Stomach (tissue), 4 donors: ENCODE results near the gene KIDINS220.

Experiments used
- CTCF ChIP-seq, 7 experiments: fragments of 450-650 bp in 4 of 7; fragments of 200-600 bp in 3 of 7; sonication (generic) in 3 of 7; IDR thresholded peaks; one replicate each; pipeline ENCODE4 v1.5.1; 2016 to 2019; ENCODE audit warnings: antibody characterized with exemption in 7 of 7, control low read depth in 2 of 7, mild to moderate bottlenecking in 1 of 7
- EP300 ChIP-seq: sonication (generic); formaldehyde crosslinking; IDR thresholded peaks from one replicate; pipeline ENCODE4 v1.6.1; 2017; ENCODE audit warnings: antibody characterized with exemption
- POLR2A ChIP-seq, 4 donors: fragments of 450-650 bp; IDR thresholded peaks; one replicate each; pipeline ENCODE4 v1.6.1; 2016; ENCODE audit warnings: antibody characterized with exemption in 4 of 4, control low read depth in 2 of 4, mild to moderate bottlenecking in 1 of 4, moderate library complexity in 1 of 4

DNA sequence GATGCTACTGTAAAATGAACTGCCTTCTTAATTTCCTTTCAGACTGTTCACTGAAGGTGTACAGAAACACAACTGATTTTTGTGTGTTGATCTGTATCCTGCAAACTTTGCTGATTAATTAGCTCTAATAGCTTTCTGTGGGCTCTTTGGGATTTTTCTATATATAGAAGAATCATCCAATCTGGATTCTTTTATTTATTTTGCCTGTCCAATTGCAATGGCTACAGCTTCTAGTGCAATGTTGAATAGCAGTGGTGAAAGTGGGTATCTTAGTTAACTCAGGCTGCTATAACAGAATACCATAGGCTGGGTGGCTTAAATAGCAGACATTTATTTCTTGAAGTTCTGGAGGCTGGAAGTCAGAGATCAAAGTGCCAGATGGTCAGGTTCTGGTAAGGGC, 81.2 kb downstream of the KIDINS220 start:
- TF ChIP-seq CTCF (IDR thresholded peaks at IDR 0.05) (no peak), POLR2A (IDR thresholded peaks at IDR 0.05) (no peak), EP300 (no peak)
